ENCODE data around the gene KRT4. TPM values are rescaled to one million over a fixed set of nuclear protein-coding genes. Genes with fewer than 3 reads are reported as not detected.

KRT4 gene
- total and polyA plus RNA-seq, 2 experiments from 2014 or later, result 4.2 to 8.7 TPM

- no peak for DNase-seq (ENCODE audit: low spot score)
- H3K4me3 ChIP-seq, result no peak overlapping the region
- no peaks in the 10 kb centered on the region for H3K36me3 ChIP-seq (replicated peaks; ENCODE audit: insufficient read depth, low read depth)
- H3K27me3 ChIP-seq, result peaks cover 17% of the 10 kb centered on the region
- H3K4me1 ChIP-seq (ENCODE audit: insufficient read depth), result no peaks in the 10 kb centered on the region
- WGBS (ENCODE audit: low lambda C conversion rate, missing lambda C conversion rate), result 90% methylated on average over 9 of the region's 9 CpGs
- no peak overlapping the region for H3K4me2 ChIP-seq
- TF ChIP-seq EZH2 (IDR thresholded peaks at IDR 0.05; ENCODE audit: borderline replicate concordance) (no peak), EZH2phosphoT487 (IDR thresholded peaks at IDR 0.05; ENCODE audit: low read depth, severe bottlenecking, unreplicated experiment) (no peak)
- TF ChIP-seq, protein P1, sequence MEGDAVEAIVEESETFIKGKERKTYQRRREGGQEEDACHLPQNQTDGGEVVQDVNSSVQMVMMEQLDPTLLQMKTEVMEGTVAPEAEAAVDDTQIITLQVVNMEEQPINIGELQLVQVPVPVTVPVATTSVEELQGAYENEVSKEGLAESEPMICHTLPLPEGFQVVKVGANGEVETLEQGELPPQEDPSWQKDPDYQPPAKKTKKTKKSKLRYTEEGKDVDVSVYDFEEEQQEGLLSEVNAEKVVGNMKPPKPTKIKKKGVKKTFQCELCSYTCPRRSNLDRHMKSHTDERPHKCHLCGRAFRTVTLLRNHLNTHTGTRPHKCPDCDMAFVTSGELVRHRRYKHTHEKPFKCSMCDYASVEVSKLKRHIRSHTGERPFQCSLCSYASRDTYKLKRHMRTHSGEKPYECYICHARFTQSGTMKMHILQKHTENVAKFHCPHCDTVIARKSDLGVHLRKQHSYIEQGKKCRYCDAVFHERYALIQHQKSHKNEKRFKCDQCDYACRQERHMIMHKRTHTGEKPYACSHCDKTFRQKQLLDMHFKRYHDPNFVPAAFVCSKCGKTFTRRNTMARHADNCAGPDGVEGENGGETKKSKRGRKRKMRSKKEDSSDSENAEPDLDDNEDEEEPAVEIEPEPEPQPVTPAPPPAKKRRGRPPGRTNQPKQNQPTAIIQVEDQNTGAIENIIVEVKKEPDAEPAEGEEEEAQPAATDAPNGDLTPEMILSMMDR (IDR thresholded peaks at IDR 0.05; ENCODE audit: poor library complexity), result no peak
- no peaks in the 10 kb centered on the region for H4K20me1 ChIP-seq (ENCODE audit: insufficient read depth, poor library complexity, severe bottlenecking)
- no peak overlapping the region for H3K27ac ChIP-seq
- H3K79me2 ChIP-seq, result no peaks in the 10 kb centered on the region
- H2AFZ ChIP-seq, result no peak overlapping the region
- H3K9me2 ChIP-seq (replicated peaks; ENCODE audit: insufficient read depth), result no peaks in the 10 kb centered on the region
- H3K9me3 ChIP-seq (ENCODE audit: low read depth), result no peaks in the 10 kb centered on the region
Observed at GRCh38 chr12:52836491-52837412, 22.8 kb upstream of the KRT4 start.

- Histone ChIP-seq H3K79me2 (no peaks in the 10 kb centered on the region), H3K4me3 (no peak overlapping the region), H3K36me3 (replicated peaks; ENCODE audit: insufficient read depth, low read depth) (no peaks in the 10 kb centered on the region), H3K9me2 (replicated peaks; ENCODE audit: insufficient read depth) (no peaks in the 10 kb centered on the region), H2AFZ (no peak overlapping the region), H3K4me1 (ENCODE audit: insufficient read depth) (no peaks in the 10 kb centered on the region), H3K9me3 (ENCODE audit: low read depth) (no peaks in the 10 kb centered on the region), H3K4me2 (no peak overlapping the region), H3K27ac (no peak overlapping the region), H3K27me3 (peaks cover 17% of the 10 kb centered on the region), H4K20me1 (ENCODE audit: insufficient read depth, poor library complexity, severe bottlenecking) (no peaks in the 10 kb centered on the region)
- TF ChIP-seq EZH2 (IDR thresholded peaks at IDR 0.05; ENCODE audit: borderline replicate concordance), result no peak
- TF ChIP-seq, protein P1 (IDR thresholded peaks at IDR 0.05; ENCODE audit: poor library complexity), result no peak
- TF ChIP-seq EZH2phosphoT487 (IDR thresholded peaks at IDR 0.05; ENCODE audit: low read depth, severe bottlenecking, unreplicated experiment), result no peak
- DNase-seq (ENCODE audit: low spot score), result no peak
- WGBS (ENCODE audit: low lambda C conversion rate, missing lambda C conversion rate), result 83% methylated on average over 6 of the region's 7 CpGs
Observed at GRCh38 chr12:52836042-52836466, 22.1 kb upstream of the KRT4 start.

- DNase-seq (ENCODE audit: low spot score), result no peak
- no peaks in the 10 kb centered on the region for H3K9me2 ChIP-seq (replicated peaks; ENCODE audit: insufficient read depth)
- H2AFZ ChIP-seq, result no peak overlapping the region
- no peak overlapping the region for H3K27ac ChIP-seq
- H3K27me3 ChIP-seq, result peaks cover 17% of the 10 kb centered on the region
- no peaks in the 10 kb centered on the region for H3K79me2 ChIP-seq
- H3K4me3 ChIP-seq, result no peak overlapping the region
- WGBS (ENCODE audit: low lambda C conversion rate, missing lambda C conversion rate), result 84% methylated on average over 15 of the region's 15 CpGs
- H3K4me1 ChIP-seq (ENCODE audit: insufficient read depth), result no peaks in the 10 kb centered on the region
- H3K36me3 ChIP-seq (replicated peaks; ENCODE audit: insufficient read depth, low read depth), result no peaks in the 10 kb centered on the region
- no peak overlapping the region for H3K4me2 ChIP-seq
- TF ChIP-seq, protein P1 (IDR thresholded peaks at IDR 0.05; ENCODE audit: poor library complexity), result no peak
- TF ChIP-seq EZH2phosphoT487 (IDR thresholded peaks at IDR 0.05; ENCODE audit: low read depth, severe bottlenecking, unreplicated experiment) (no peak), EZH2 (IDR thresholded peaks at IDR 0.05; ENCODE audit: borderline replicate concordance) (no peak)
- H4K20me1 ChIP-seq (ENCODE audit: insufficient read depth, poor library complexity, severe bottlenecking), result no peaks in the 10 kb centered on the region
- no peaks in the 10 kb centered on the region for H3K9me3 ChIP-seq (ENCODE audit: low read depth)
Observed at GRCh38 chr12:52835271-52836041, 21.5 kb upstream of the KRT4 start.
